HG03565 (cell line): ENCODE data around the gene MIPOL1.

Source experiments
- ATAC-seq: cut with Tn5 transposase; IDR thresholded peaks from one replicate; pipeline ENCODE4 v1.9.1; 2021; ENCODE audit warnings: mild to moderate bottlenecking, moderate library complexity; ENCODE audit not compliant: unreplicated experiment

The MIPOL1 gene

GRCh38 chr14:37579274-37579673 lies 381.5 kb downstream of the MIPOL1 start:
- ATAC-seq, result no peak

- no peak for ATAC-seq
Measured at GRCh38 chr14:37580146-37580545, 382.4 kb downstream of the MIPOL1 start.

GRCh38 chr14:37583358-37584210 lies 385.8 kb downstream of the MIPOL1 start:
- no peak for ATAC-seq

DNA sequence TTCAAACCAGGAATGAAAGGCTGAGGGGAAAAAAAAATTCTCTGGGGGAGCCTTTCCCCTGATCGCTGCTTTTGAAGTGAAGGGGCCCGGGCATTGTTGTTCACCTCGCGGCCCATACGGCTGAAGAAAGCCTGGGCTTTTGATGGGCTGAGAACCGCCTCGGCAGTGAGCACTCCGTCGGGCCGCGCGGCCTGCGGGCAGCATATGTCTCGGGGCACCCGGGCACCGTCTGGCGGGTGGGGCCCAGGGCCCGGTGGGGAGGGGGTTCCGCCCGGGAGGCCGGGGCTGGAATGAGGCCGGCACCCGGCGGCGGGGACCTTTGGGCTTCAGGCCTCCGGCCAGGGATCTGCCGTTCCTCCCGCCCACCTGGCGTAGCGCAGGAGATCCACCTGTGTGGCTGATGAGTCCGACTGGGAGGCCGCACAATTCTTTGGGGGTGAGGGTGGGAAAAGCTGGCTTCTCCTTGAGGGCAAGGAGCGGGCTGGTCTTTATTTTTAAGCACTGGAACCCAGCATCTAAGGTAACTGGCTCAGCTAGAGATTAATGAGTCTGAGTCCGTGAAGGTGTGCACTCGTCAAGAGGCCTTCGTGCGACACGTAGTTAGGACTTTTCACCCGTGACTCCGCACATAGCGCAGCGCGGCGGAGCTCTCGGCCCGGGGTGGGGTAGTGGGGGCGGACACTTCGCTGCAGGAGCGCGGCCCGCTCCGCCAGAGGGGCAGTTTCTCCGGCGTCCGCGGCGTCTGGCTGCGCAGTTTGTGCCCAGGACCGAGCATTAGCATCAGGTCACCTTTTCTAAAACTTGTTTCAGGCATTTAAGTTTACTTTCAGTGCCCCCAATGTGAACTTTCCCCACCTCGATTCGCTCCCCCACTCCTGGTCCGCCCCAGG lies 386.7 kb downstream of the MIPOL1 start:
- ATAC-seq, result no peak

DNA sequence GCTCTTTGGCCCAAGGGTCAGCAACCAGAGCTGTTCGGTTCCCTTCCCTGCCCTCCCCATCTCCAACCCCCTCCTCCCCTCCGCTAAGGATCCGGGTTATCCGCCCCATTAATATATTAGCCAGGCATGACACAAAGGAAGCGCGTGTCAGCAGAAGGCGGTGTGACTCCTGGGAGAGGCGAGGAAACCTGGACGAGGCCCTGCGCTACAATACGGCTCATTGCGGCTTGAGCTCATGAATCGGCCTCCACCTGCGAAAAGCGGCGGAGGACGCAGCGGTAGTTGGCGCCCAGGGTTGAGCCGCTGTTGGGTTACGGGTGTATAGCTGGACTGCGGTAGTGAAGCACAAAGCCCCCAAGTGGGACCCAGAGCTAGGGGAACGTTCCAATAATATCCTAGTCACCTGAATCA lies 387.4 kb downstream of the MIPOL1 start:
- ATAC-seq, result no peak

DNA sequence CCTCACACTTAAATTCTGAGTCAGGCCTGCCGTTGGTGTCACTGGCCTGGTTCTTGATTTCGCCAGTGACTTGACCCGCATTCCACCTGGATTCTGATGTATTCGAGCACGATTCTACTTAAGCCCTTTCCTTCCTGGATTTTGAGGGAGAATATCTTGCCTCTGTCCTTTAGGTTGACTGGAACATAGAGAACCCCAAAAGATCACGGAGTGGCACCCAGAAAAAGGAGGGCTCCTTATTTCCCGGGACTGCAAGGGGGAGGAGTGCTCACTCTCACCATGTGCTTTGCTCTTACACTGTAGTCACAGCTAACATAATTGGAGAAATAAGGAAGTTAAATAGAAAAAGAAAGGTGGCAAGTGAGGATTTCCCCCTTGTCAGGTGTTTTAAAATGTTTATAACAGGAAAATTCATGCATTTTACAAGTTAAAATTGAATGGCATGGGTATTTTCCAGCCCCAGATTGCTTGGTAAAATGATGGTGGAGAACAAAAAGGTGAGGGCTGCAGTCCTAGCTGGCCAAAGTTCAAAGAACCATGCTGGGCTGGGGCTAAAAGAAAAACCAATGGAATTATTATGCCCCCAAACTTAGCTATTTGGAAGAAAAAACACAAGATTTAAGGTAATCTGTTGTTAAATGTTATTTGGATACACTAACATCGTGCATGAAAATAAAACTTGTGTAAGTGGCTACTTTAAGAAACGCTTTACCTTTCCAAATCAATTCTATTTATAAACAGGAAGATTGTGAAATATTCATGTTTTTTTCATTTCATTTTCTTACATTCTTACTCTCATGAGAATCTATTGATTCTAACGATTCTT lies 388.4 kb downstream of the MIPOL1 start:
- no peak for ATAC-seq

- no peak for ATAC-seq
Measured at GRCh38 chr14:37586797-37587130, 389.0 kb downstream of the MIPOL1 start.

DNA sequence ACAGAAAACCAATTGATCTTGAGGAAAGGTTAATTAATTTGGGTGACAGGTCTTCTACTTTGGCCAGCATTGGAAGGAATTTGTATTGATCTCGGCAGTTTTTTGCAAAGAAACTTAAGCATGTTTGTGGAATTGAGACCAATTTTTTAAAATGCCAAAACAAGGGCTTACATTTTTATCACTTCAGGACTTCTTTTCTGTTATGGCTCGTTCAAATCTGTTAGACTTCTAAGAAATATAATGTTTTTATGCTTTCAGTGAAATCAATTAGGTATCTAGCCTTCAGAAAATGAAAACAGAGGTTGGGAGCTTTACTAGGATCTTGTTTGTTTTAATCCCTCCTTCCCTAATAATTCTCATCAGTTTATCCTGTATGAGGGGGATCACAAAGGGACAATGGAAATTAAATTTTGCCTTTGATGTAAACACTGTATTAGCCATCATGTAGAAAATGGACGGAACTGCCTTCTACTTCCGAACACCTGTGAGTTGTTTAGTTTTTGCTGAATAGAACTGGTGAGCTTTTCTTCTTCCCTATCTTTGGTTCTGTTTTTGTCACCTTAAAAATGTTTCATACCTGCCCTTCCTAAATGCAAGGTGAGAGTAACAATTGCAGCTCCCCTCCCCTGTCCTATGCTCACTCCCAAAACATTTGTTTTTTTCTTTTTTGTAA lies 389.5 kb downstream of the MIPOL1 start:
- ATAC-seq, result no peak

- ATAC-seq, result no peak
Measured at GRCh38 chr14:37587881-37588666, 390.3 kb downstream of the MIPOL1 start.

DNA sequence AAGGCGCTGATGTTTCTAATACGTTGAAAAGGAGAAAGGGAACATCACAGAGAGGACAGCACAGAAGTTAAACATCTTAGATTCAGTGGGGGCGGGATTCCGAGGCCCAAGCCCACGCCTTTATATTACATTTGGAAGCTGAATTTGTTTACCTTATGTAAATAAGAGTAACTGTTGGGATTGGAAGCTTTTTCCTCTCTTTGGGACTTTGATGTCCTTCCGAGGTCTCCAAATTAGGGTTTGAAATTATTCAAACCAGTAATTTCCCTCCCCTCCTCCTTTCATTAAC lies 390.9 kb downstream of the MIPOL1 start:
- no peak for ATAC-seq

GRCh38 chr14:37588956-37589714 lies 391.4 kb downstream of the MIPOL1 start:
- ATAC-seq, result no peak

DNA sequence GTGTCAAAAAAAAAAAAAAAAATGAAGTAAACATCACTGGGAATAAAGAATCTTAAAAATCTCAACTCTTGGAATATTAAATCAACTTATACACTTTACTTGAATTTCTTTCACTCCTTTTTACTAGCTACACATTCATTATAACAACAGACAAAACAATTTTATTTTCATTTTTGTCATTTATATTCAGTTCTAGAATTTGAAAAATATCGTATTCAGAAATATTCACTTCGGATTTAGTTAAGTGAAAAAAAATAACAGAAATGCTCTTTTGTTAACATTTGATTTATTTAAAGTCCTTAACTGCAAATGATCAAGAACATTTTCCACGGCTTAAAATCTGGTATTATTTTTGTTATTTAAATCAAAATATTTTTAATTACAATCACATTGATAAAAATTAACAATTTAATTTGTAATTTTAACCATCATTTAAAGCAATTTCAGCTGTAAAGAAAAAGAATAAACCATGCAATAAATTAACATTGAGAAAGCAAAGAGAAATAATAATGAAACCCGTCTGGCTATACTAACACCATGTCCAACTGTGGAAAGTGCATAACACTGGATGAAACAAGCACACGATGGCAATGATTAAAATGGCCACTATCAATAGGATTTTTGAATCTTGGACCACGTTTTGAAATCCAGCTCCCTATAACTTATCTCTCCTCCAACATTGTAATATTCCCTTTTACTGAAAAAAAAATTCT lies 392.1 kb downstream of the MIPOL1 start:
- no peak for ATAC-seq

DNA sequence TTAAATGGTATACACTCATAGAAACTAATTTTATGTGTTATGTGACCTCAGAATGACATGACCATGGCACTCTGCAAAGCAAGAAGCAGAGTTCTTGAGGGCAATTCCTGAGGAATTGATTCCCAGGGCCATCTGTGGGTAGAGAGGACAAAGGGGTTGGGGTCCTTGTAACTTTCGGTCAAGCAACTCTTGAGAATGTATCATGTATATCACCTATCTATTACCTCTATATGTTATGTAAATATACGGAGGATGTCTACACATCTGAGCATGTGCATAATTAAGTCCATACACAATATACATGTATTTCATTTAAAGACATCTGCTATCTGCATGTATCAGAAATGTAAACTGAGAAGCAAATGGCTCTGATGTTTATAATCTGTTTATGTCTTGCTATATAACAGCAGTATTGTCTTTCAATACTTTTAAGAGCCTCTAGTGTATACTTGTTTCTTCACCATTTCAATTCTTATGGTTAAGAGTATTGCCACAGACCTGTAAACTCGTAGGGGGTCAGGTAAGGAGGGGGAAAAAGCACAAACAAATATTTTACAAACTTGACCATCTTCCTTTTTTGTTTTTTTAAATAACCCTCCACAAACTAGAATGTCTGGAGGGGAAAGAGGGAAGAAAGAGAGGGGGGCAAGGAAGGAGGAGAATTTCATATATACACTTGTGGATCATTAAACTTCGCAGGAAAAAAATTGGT lies 392.8 kb downstream of the MIPOL1 start:
- ATAC-seq, result no peak

DNA sequence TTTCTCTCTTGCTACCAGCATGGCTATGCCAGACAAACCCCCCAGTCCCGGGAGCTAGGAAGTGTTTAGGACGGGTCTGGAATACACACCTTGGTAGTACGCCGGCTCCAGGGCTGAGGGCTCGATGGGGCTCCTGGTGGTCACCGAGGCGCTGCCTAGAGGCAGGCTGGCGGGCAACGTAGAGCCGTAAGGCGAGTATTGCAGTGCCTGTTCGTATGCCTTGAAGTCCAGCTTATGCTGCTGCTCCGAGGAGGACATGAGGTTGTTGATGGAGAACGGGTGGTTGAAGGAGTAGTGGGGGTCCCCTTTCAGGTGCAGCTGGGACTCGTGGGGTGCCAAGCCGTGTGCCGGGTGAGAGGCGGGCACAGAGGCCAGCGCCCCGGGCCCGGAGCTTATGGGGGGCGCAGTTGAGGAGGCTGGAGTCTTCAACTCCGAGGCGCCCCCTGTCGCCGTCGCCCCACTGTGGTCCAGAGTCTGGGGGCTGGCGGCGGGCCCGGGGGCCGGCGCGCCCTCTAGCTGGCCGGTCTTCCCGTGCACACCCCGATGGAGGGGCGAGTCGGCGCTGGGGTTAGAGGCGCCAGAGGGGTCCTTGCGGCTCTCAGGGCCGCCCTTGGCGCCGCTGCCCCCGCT lies 393.7 kb downstream of the MIPOL1 start:
- ATAC-seq, result no peak

GRCh38 chr14:37591941-37592481 lies 394.3 kb downstream of the MIPOL1 start:
- ATAC-seq, result no peak

- no peak for ATAC-seq
Measured at GRCh38 chr14:37592482-37593408, 395.0 kb downstream of the MIPOL1 start.
